ENCODE results near the gene NOTCH2.
"Not testable (repeated sequence)": the region's sequence is repeated elsewhere in the genome, so short reads cannot be mapped to it uniquely, and the experiment has no call there.

The NOTCH2 gene

DNA sequence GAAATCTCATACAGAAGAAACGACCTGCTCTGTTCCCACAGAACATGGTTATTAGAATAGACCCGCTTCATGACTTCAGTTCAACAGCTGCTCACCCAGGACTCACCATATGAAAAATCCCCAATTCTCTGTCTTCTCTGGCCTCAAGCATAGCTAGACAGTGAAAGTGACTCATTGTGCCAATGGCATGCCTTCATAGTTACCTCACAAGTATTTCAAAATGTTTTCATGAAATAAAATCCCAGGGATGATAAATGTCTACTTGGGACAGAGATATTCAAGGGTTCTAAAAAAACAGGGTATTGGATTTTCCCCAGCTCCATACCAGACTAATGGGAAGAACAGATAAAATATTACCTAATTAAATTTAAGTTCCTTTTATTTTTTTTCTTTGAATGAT, 82.3 kb downstream of the NOTCH2 start:
- H3K4me3 ChIP-seq (ENCODE audit: low read depth, low read length) = no peak overlapping the region
- TF ChIP-seq, protein P1, sequence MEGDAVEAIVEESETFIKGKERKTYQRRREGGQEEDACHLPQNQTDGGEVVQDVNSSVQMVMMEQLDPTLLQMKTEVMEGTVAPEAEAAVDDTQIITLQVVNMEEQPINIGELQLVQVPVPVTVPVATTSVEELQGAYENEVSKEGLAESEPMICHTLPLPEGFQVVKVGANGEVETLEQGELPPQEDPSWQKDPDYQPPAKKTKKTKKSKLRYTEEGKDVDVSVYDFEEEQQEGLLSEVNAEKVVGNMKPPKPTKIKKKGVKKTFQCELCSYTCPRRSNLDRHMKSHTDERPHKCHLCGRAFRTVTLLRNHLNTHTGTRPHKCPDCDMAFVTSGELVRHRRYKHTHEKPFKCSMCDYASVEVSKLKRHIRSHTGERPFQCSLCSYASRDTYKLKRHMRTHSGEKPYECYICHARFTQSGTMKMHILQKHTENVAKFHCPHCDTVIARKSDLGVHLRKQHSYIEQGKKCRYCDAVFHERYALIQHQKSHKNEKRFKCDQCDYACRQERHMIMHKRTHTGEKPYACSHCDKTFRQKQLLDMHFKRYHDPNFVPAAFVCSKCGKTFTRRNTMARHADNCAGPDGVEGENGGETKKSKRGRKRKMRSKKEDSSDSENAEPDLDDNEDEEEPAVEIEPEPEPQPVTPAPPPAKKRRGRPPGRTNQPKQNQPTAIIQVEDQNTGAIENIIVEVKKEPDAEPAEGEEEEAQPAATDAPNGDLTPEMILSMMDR (IDR thresholded peaks at IDR 0.05; ENCODE audit: borderline replicate concordance, insufficient read depth, low read depth, low read length) = no peak

DNA sequence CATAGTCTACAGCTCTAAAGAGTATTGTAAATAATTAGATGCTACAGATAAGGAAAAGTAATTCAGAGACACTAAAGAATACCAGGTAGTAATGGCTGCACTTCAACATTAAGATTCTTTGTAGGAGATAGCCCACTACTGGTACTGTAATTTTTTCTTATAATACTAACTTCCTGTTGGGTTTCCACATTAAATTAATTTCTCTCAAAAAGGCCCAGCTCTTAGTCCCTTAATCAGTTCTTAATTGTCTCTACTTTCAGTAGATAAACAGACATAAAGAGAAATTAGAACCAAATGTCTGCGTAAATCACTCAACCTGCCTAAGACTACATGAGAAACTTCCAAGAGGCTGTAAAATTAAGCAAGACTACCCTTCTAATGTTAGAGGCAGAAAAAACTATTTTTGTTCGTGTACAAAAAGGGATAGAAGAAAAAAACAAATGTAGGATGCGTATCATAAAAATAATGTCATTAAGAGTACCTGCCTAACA, 83.4 kb downstream of the NOTCH2 start:
- TF ChIP-seq, protein P1 (IDR thresholded peaks at IDR 0.05; ENCODE audit: borderline replicate concordance, insufficient read depth, low read depth, low read length) = no peak
- no peak overlapping the region for H3K4me3 ChIP-seq (ENCODE audit: low read depth, low read length)

DNA sequence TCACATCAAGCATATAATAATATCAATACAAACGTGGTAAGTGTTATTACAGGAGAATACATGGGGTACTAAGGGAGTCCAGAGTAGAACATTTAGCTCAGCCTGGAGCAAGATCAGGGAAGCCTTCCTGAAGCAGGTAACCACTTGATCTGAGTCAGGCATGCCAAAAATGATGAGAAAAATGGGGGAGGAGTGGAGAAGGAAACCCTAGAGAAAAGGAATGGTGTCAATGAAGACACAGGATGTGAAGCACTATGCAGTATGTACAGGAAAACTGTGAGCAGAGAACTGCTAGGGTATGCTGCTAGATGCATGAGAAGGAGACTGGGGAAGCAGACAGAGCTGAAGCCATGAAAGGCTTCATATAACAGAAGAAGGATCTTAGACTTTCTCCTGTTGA, 84.7 kb downstream of the NOTCH2 start:
- no peak overlapping the region for H3K4me3 ChIP-seq (ENCODE audit: low read depth, low read length)
- TF ChIP-seq, protein P1 (IDR thresholded peaks at IDR 0.05; ENCODE audit: borderline replicate concordance, insufficient read depth, low read depth, low read length) = no peak

DNA sequence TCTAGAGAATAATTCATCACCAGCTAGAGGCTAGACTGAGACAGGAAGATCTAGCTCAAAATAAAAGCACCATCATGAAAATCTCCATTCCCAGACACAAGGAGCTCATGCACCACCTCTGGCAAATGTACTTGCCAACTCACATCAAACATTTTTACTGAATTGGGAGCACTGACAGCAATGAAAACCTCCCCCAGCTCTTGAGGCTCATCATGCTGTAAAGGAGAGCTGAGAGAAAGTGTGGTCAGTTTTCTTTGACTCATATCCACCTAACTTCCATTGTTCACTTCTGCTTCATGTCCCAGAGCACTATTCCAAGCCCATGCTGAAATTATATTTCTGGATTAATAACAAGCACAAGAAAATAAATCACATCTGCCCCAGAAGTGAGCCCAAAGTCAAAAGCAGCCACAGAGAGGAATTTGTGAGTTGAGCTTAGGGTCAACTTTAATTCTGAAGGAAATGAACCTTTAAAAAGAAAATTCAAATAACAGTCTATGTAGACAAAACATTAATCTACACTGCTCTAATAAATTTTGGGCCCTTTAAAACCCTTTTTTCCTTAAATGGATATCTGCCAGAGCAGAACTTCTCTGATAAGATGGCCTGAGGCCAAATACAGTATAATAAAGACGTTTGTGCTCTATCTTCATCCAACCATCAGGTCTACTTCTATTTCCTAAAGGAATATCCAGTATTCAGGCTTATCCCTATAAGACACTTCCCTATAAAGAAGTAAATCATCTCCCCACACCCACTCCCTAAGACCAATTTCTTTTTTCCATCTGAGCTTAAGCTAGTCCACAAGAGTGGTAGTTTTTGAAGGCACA, 87.3 kb downstream of the NOTCH2 start:
- H3K4me3 ChIP-seq (ENCODE audit: low read depth, low read length) = no peak overlapping the region
- TF ChIP-seq, protein P1 (IDR thresholded peaks at IDR 0.05; ENCODE audit: borderline replicate concordance, insufficient read depth, low read depth, low read length) = no peak

DNA sequence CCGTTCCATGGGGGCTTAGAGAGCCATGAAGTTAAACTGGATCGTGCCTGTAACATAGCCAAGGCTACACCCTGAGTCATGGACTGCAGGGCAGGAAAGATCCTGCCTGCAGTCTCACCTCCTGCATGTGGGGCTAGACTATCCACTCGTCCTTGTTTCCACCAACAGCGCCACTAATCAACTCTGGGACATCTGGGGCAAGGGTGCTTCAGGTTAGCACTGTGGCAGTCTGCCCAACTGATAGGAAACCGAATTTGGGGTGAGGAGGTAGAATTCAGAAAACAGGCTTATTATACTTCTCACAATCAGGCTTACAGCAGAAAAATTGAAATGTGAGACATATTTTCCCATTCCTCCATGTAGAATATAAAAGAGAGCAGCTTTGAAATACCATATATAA, 88.0 kb downstream of the NOTCH2 start:
- no peak overlapping the region for H3K4me3 ChIP-seq (ENCODE audit: low read depth, low read length)
- TF ChIP-seq, protein P1 (IDR thresholded peaks at IDR 0.05; ENCODE audit: borderline replicate concordance, insufficient read depth, low read depth, low read length) = no peak

DNA sequence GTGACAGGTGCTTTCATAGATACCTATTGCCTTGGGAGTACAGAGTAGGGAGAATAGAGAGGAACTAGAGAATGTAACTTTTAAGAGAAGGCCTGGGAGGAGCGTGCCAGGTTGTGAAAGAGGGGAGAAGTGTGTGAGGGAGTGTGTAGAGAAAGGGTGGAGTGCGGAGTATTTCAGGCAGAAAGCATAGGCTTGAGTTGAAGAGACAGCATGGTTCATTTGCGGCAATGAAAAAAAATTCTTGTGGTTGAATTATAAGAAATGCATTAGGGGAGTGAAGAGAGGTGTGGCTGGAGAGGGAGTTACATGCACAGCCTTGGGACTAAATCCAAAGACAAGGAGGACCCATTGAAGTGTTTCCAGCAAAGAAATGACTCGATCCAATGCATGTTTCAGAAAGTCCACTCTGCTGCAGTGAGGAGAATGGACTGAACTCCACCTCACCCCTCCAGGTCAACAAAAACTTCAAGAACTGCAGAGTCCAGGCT, 91.4 kb downstream of the NOTCH2 start:
- no peak overlapping the region for H3K4me3 ChIP-seq (ENCODE audit: low read depth, low read length)
- TF ChIP-seq, protein P1 (IDR thresholded peaks at IDR 0.05; ENCODE audit: borderline replicate concordance, insufficient read depth, low read depth, low read length) = no peak

DNA sequence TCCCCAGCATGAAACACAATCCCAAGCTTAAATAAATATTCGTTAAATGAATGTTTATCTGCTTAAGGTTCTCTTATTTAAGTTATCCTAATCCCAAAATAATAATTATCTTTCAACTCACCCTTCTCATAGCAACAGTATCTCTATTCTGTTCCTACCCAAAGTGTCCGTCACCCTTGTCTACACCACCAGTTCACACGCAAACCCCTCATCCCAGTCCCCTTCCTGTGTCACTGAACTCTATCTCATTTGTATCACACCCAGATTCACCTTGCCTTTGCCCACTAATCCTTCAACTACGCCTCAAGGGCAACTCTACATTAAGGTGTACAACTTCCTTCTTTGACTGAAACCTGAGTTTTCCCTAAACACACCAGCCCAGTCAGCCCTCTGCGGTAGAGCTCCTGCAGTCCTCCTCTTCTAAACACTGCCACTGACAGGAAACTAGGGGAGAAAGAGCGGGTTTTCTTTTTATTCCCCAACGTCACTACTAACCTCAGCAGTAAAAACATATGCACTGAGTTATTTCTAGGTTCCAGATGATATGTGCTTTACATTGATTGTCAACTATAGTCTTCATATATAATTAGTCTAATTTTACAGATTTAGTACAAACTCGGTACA, 92.2 kb downstream of the NOTCH2 start:
- H3K4me3 ChIP-seq (ENCODE audit: low read depth, low read length) = not testable (repeated sequence)

DNA sequence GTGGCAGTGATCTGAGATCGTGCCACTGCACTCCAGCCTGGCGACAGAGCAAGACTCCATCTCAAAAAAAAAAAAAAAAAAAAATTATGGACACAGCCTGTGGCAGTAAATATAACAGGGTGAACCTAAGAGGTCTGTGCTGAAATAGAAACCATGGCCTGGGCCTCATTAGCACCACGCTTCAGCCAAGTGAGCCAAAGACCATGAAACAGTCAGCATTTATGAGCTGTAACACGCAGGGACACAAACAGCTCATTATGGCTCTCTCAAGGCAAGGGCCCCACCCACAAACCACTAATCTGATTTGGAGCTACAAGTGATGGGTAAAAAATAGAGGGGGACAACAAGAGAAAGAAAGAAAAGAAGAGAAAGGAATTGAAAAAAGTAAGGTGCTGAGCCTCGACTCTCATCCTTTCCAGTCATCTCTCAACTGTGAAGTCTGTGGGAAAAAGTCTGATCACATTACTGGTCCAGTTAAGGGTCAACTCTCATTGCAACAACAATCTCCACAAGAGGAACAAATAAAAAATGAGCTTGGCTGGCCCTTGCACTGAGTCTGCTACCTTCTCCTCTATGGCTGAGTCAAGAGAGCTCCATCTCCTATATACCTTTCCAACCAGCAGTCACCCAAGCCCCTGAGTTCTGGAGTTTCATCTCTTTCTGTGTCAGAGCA, 93.7 kb downstream of the NOTCH2 start:
- H3K4me3 ChIP-seq (ENCODE audit: low read depth, low read length) = not testable (repeated sequence)

Data from GM12875 (cell line).